ENCODE measurements around the gene ABCA4.

- TF ChIP-seq POLR2A (IDR thresholded peaks at IDR 0.05) = no peak
- TF ChIP-seq CTCF (IDR thresholded peaks at IDR 0.05) = no peak
- TF ChIP-seq EP300 (IDR thresholded peaks at IDR 0.05) = no peak
Measured at GRCh38 chr1:94113589-94114226, 7.2 kb downstream of the ABCA4 start.
